GM18870 (cell line): ENCODE results near the gene SNX2.
"Not testable (repeated sequence)": the region's sequence is repeated elsewhere in the genome, so short reads cannot be mapped to it uniquely, and the experiment has no call there.

Source experiments
- ATAC-seq: cut with Tn5 transposase; IDR thresholded peaks from one replicate; pipeline ENCODE4 v1.9.1; 2021; ENCODE audit warnings: moderate library complexity; ENCODE audit not compliant: unreplicated experiment

The SNX2 gene, protein sequence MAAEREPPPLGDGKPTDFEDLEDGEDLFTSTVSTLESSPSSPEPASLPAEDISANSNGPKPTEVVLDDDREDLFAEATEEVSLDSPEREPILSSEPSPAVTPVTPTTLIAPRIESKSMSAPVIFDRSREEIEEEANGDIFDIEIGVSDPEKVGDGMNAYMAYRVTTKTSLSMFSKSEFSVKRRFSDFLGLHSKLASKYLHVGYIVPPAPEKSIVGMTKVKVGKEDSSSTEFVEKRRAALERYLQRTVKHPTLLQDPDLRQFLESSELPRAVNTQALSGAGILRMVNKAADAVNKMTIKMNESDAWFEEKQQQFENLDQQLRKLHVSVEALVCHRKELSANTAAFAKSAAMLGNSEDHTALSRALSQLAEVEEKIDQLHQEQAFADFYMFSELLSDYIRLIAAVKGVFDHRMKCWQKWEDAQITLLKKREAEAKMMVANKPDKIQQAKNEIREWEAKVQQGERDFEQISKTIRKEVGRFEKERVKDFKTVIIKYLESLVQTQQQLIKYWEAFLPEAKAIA

DNA sequence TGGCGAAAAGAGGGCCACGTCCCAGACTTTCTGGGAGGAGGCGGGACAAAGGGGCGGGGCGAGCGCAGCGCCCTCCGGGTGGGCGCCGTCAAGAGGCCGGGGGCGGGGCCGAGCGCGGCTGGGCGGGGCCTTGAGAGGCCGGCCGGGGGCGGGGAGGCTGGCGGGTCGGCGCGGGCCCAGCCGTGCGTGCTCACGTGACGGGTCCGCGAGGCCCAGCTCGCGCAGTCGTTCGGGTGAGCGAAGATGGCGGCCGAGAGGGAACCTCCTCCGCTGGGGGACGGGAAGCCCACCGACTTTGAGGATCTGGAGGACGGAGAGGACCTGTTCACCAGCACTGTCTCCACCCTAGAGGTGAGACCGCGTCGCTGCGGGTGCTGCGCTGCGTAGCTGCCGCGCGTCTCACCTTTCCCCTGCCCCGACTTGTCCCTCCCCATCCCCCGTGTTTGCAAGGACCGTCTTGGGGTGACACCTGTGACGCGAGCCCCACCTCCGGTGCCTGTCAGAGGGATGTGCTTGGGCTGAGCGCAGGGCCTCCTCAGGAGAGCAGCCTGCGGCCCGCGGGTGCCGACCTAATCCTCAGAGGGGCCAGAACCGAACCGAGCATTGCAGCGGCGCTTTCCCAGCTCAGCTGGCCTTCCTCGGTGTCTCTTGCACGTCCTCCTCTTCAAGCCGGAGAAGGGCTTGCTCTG is at the start of gene SNX2:
Gene SNX2 (plus strand): TSS at position 220 of the 689 bp plus-strand sequence. CDS start 24 bp downstream, at position 244.
- ATAC-seq: peak; percentile 75

DNA sequence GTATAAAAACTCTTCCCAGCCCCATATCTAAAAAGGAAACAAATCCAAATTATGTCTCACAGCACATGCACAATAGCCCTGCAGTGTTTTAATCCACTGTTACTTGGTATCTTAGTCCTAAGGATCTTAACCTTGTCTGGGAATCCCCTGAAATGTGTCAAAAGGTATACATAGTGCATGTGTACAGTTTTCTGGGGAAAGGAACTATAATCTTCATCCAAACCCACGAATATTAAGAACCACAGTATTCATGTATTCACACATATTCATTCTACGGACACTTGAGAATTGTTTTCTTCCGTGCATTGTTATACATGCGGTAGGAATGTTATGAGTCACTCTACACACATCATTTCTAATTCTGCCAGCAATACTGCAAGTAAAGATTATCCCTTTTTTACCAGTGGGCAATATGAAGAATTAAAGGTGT is 47.8 kb upstream of the SNX2 start:
- ATAC-seq: peak; percentile 69

DNA sequence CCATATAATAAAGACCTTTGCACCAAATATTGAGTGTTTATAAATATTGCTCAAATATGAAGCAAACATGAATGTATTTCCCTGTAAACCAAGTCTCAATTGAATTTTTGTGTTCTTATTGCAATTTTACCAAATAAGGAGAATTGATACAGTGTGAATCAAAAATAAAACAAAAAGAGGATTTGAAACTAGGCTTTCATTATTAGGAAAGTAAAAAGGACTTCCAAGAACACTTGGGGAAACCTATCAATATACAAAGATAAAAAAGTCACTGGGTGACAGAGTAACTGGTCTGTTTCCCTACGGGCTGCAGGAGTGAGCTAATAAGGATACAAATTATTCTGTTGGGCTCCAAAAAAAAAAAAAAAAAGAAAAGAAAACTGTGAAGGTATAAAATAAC is 44.8 kb upstream of the SNX2 start:
- ATAC-seq: peak; percentile 37

DNA sequence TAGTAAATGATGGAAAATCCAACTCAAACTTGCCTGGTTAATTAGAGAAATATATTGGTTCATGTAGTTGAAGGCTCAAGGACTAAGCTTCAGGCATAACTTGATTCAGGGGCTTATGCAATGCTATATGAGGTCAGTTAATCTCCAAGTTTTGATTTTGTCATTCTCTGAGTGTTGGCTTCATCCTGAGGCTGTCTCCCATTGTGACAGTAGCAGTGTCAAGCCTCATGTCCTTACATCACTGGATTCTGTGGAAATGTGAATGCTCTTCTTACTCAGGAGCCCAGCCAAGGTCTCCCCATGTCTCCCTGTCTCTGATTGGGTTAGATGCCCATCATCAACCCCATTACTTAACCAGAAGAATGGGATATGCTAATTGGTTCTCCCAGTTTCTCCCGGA is 44.4 kb upstream of the SNX2 start:
- ATAC-seq: no peak

DNA sequence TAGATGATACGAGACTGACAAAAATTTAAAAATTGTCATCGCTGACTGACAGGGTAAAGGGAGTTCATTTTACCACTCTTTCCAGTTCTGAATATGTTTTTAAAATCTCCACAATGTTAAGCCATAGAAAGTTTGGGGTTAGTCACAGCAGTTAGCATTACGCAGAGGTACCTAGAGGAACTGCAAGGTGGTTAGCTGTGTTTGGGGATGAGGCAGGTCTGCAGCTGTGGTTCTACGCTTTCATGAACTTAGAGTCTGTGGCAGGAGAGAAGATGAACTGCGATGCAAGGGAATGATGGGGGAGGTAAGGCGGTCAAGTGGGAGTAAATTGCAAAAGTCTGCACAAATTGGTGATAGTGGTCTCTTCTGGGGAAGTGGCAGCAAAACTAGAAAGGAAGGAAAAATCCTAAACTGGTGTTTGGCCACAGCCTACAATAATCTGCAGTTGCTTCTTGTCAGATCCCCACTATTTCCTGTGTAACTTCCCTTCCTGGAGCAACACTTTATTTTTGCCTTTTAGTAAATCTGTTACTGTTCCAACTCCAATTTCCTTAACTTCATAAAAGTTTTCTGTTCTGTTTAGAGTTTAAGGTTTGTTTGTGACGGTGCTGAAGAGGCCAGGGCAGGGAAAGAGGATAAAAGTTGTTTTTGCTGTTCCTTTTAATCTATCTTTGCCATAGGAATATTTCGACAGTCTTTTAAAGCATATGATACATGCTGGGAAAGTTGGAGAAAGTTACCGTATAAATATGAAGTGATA is 38.6 kb upstream of the SNX2 start:
- ATAC-seq: peak; percentile 77

DNA sequence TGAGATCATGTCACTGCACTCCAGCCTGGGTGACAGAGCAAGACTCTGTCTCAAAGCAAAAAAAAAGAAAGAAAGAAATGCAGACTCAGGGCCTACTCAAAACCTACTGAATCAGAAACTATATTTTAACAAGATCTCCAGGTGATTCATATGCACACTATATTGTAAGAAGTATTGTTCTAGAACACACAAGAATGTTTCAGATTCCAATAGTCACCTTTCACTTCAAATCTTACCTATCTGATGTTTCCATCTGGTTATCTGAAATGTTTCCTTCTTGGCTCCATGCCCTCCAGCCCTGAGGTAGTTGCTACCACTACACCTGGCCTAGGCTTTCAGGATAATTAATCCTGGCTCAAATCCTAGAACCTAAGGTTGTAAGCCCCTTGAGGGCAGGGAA is 36.8 kb upstream of the SNX2 start:
- no peak for ATAC-seq

DNA sequence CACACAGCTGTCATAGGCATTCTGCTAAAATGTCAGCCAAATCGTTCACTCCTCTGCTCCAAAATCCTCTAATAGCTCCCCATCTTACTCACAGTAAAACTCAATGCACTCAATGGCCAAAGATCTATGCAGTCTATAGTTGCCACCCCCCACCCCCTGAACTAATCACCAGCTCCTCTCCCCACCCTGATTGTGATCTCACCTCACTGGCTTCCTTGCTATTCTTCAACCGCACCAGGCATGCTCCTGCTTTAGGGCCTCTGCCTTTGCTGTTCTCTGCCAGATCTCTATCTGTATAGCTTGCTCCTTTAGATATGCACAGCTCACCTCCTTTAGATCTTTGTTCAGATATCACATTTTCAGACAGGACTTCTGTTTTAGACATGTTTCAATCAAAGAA is 33.2 kb upstream of the SNX2 start:
- ATAC-seq: no peak

DNA sequence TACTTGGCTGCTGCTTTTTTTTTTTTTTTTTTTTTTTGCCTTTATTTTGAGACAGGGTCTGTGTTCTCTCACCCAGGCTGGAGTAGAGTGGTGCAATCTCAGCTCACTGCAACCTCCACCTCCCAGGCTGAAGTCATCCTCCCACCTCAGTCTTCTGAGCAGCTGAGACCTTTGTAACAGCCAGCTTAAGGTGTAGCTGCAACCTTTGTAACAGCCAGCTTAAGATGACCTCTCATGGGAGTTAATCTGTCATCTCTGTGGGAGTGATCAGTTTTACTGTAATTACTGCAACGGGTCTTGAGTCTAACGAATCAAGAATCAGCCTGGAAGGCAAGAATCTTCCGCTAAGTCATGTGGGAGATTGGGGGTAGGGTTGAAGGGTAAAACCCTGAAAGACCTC is 31.6 kb upstream of the SNX2 start:
- no peak for ATAC-seq

DNA sequence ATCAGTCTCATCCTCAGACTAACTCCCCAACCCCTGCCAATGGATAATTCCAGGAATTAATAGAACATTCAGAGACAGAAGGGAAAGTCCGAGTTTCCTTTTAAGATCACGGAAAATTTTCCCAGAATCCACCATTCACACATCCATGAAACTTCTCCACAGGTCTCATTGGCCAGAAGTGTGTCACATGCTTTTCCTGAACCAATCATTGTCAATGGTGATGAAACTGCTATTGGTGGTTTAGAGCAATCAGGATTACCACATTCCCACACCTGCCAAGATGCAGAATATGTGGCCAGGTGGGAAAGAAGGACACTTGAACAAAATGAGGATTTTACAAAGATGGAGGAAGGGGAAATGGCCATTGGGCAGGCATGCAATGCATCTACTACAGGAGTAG is 29.3 kb upstream of the SNX2 start:
- no peak for ATAC-seq

DNA sequence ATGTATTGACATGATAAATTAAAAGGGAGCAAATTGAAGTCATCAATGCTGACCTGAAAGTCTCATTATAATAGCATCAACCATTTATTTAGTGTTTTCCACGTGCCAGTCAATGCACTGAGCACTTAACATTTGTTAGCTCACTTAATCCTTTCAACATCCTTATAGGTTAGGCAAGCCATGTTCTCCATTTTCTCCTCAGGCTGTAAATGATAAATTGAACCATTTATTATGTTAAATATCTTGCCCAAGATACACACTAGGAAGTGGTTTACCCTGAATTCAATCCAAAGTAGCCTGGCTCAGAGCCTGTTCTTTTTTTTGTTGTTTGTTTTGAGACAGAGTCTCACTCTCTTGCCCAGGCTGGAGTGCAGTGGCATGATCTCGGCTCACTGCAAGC is 25.0 kb upstream of the SNX2 start:
- ATAC-seq: no peak

DNA sequence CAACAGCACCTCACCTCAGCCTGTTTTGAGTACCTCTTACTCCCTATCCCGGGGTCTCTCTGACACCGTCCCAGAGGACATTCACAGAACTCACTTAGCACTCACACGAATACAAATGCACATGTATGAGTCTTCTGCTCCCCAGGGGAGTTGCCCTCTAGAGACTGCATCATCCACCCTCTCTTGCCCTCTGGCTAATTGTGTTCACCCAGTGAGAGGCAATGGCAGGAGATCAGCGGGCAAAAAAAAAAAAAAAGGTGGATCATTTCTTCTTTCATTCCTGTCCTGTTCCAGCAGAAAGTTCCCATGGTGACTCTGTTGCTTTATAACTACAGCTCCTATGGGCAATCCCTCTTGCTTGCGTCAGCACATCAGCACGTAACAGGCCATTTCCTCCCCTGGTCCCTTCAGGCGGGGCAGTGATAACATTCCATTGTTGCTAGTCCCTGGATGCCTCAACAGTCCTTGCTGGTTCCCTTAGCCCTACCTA is 23.5 kb upstream of the SNX2 start:
- ATAC-seq: no peak

DNA sequence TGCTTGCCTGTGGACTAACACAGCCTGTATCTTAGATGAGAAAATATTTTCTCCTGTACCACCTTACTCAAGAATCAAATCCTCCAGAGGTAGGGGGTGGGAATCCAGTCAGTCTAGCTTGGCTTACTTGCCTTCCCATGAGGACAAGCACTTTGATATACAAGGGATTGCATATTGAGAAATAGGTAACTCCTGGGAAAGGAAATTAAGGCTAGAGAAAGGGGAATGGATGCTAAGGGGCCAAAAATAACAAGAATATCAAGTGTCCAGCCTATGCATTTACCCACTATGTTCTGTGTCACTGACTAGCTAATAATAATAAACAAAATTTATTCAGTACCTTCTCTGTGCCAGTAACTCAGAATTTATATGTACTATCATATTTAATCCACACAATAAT is 21.4 kb upstream of the SNX2 start:
- ATAC-seq: no peak

DNA sequence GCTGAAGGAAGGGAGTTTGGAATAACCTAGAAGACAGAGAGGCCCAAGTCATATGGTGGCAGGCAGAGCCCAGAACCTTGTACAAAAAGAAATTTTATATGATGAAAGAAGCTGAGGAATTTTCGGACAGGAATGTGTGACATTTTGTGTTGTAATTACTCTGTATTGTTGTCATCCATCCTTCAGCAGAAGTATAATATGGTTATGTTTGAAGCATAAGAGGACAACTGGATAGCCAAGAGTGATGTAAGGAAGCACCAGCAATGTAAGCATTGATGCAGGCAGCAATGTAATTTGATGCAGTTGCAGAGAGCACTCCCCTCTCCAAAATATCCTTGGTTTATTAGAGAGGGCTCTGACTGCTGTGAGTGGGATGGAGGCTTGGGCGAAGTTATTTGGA is 19.1 kb upstream of the SNX2 start:
- ATAC-seq: no peak

DNA sequence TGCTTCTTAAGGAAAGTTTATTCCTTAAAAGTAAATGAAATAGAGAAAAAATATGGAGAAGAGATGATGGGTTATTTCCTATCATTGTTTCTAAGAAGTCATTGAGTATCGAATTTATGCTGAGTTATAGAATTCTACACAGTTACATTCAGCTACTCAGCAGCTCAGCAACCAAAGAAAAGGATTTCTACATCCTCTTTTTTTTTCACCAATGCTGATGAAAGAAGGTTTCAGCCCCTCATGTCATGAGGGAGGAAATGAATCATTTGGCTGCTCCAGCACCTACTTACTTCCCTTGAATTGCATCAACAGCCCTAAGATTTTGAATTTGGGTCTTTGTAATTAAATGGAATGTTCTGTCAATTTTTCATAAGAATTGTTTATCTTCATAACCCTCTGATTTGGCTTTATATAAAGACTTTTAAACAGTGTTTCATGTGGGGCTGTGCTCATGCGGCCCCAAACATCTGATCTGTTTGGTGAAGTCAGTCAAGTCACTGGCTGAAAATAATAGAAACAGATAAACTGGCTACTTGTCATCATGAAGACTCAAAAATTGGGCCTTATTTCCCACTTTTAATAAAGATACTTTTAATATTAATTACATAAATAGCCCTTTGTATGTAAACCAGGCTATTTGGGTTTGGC is 18.5 kb upstream of the SNX2 start:
- ATAC-seq: peak; percentile 65

DNA sequence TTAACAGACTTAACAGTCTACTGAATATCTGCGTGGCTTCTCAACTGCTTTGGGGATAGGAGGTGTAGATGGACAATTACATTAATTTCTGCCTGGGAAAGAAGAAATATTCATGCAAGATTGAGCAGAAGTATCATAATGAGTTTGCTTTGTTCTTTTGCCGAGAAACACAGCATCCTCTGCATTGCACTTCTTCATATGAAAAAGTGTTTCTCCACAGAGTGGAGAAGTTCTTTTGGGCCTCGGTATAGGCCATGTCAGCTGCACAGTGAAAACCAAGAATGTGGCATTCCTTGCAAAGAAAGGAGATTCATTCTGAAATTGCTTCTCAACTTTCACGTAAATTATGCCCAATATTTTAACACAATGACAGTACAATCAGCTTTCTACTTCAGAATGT is 17.6 kb upstream of the SNX2 start:
- ATAC-seq: no peak

DNA sequence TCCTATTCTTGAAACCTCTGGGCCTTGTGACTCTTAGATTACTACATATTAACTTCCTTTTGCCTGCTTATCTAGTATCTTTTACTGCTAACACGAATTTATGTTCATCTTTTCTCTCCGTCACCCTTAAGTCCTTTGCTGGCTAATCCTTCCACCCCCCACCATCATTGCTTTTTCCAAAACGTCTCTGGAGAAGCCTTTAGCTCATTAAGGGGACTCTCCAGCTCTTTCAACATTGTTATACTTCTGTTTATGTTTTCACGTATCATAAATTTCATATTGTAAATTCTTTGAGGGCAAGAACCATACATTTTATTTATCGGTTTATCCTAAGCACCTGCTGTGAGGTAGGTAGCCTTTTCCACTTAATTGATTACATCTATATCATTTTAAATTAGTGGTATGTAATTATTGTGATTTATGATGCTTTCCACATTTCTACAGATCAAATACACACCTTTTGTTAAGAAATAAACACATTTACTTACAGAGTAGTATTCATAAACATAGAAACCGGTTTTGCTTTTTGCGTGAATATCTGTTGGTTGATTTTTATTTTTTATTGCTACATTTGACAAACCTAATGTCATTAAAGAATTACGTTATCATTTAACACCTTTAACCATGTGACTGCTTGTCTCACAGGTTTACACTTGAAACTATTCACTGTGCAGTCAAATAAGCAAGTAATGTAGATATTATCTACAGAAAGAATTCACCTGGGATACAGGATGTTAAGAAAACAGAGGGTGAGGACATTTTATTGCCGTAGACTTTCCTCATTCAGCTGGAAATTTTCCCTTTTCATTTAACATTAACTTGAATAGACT is 15.4 kb upstream of the SNX2 start:
- ATAC-seq: no peak

DNA sequence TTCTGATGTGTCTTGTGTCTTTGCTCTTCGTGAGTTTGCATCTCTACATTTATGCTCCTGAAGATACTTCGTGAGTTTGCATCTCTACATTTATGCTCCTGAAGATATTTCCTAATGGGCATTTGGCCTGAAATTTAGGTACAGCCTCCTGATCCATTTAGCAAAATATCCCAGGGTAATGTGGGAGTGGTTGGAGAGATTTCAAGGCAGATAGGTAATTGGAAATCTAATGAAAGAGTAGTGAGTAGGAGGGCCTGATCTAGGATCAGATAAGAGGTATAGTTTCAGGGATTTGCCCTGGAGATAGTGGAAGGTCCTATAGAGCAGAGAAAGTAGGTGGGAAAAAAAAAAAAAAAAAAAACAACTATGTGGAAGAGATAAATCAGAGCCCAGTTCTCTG is 14.6 kb upstream of the SNX2 start:
- no peak for ATAC-seq

DNA sequence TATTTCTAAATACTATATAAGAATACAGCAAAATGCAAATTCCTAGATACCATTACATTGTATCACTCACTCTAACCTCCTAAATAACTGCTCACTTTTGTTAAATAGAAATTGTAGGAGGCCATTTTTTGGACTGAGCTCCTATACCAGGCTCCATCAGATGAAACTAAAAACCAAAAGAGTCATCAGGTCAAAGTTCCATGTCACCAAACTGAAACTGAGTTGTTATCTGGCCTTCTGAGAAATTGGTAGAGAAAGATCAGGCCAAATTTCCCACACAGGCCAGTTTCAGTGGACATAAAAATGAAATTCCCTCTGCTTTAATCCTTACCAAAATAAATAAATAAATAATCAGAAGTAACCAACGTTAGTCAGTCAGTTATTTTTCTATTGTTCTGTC is 13.8 kb upstream of the SNX2 start:
- ATAC-seq: no peak

DNA sequence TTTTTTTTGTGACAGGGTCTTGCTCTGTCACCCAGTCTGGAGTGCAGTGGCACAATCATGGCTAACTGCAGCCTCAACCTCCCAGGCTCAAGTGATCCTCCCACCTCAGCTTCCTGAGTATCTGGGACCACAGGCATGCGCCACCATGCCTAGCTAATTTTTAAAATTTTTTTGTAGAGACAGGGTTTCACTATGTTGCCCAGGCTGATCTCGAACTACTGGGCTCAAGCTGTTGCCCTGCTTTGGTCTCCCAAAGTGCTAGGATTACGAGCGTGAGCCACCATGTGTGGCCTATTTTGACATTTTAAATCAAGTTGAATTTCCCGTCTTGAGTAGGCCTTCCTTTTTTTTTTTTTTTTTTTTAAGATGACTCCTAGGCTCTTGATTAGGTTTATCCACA is 13.0 kb upstream of the SNX2 start:
- not testable (repeated sequence) for ATAC-seq

DNA sequence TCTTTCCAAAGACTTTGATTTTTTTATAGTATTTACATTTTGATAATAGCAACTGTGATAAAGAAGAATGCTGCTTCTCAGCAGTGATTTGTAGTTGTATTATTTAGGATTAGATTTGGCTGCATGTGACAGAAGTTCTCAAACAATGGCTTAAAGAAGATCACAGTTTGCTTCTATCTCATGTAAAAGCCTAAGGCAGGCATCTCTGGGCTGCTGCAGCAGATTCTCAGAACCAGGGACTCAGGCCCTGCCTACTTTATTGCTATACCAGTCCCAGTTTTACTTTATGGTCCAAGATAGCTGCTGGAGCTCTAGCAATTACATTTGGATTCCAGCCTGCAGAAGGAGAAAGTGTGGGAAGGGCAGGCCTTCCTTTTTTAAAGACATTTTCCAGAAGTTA is 8.8 kb upstream of the SNX2 start:
- no peak for ATAC-seq
